ENCODE results near the gene CD6.

The CD6 gene

DNA sequence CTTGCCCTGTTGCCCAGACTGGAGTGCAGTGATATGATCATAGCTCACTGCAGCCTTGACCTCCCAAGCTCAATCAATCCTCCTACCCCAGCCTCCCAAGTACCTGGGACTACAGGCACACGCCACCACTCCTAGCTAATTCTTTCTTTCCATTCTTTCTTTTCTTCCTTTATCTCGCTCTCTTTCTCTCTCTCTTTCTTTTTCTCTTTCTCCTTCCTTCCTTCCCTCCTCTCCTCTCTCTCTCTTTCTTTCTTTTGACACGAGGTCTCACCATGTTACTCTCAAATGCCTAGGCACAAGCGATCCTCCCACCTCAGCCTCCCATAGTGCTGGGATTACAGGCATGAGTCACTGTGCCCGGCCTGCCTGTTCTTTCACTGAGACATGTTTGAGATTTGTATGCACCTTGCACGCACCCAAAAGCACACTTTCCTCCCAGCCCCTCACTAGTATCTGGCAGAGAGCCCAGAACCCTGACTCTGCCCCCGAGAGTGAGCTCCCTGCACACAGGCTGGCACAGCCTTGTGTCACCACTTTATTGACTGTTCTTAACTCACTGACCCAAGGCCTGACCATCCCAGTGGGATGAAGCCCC, 56.8 kb downstream of the CD6 start:
- TF ChIP-seq, protein P1, sequence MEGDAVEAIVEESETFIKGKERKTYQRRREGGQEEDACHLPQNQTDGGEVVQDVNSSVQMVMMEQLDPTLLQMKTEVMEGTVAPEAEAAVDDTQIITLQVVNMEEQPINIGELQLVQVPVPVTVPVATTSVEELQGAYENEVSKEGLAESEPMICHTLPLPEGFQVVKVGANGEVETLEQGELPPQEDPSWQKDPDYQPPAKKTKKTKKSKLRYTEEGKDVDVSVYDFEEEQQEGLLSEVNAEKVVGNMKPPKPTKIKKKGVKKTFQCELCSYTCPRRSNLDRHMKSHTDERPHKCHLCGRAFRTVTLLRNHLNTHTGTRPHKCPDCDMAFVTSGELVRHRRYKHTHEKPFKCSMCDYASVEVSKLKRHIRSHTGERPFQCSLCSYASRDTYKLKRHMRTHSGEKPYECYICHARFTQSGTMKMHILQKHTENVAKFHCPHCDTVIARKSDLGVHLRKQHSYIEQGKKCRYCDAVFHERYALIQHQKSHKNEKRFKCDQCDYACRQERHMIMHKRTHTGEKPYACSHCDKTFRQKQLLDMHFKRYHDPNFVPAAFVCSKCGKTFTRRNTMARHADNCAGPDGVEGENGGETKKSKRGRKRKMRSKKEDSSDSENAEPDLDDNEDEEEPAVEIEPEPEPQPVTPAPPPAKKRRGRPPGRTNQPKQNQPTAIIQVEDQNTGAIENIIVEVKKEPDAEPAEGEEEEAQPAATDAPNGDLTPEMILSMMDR (IDR thresholded peaks at IDR 0.05; ENCODE audit: low read depth, low read length, missing control alignments) = no peak
- no peak overlapping the region for H3K4me3 ChIP-seq (replicated peaks; ENCODE audit: low read depth, low read length)
- no peak for DNase-seq (ENCODE audit: extremely low read depth, low read depth)

DNA sequence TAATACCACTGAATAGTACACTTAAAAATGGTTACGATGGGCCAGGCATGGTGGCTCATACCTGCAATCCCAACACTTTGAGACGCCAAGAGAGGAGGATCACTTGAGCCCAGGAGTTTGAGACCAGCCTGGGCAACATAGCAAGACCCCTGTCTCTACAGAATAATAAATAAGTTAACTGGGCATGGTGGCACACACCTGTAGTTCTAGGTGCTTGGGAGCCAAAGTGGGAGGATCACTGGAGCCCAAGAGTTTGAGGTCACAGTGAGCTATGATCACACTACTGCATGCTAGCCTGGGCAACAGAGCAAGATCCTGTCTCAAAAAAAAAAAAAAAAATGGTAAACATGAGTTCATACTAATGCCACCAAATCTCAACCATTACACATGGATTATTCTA, 61.3 kb downstream of the CD6 start:
- DNase-seq (ENCODE audit: extremely low read depth, low read depth) = no peak
- TF ChIP-seq, protein P1 (IDR thresholded peaks at IDR 0.05; ENCODE audit: low read depth, low read length, missing control alignments) = no peak
- H3K4me3 ChIP-seq (replicated peaks; ENCODE audit: low read depth, low read length) = no peak overlapping the region

DNA sequence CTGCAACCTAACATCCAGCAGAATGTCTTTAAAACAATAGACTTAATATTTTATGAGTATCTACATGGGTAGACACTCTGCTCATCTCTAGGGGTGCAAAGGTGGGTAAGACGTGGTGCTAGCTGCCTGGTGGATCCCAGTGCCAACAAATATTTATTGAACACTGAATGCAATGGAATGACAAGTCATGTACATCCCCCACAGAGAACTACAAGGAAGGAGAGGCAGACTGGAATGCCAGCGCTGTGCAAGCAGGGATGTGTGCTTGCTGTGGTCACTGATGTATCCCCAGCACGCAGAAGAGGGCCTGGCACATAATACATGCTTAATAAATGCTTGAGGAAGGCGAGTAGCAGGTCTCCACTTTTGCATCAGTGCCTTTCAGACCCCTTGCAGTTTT, 61.9 kb downstream of the CD6 start:
- DNase-seq (ENCODE audit: extremely low read depth, low read depth) = no peak
- TF ChIP-seq, protein P1 (IDR thresholded peaks at IDR 0.05; ENCODE audit: low read depth, low read length, missing control alignments) = no peak
- H3K4me3 ChIP-seq (replicated peaks; ENCODE audit: low read depth, low read length) = no peak overlapping the region

DNA sequence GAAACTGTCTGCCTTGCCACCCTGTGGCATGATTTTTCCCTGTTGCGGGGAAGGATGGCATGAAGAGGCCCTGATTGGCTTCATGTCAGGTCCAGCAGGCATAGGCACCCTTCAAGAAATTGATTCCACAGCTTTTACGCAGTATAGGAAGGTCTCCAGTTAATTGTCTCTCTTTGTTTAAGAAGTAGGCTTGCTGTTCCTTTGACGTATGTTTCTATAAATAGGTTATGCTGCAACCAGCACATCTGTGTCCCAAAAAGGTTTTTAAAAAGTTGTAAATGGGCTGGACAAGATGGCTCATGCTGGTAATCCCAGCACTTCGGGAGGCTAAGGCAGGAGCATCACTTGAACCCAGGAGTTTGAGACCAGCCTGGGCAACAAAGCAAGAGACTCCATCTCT, 62.6 kb downstream of the CD6 start:
- TF ChIP-seq, protein P1 (IDR thresholded peaks at IDR 0.05; ENCODE audit: low read depth, low read length, missing control alignments) = no peak
- H3K4me3 ChIP-seq (replicated peaks; ENCODE audit: low read depth, low read length) = no peak overlapping the region
- DNase-seq (ENCODE audit: extremely low read depth, low read depth) = no peak

DNA sequence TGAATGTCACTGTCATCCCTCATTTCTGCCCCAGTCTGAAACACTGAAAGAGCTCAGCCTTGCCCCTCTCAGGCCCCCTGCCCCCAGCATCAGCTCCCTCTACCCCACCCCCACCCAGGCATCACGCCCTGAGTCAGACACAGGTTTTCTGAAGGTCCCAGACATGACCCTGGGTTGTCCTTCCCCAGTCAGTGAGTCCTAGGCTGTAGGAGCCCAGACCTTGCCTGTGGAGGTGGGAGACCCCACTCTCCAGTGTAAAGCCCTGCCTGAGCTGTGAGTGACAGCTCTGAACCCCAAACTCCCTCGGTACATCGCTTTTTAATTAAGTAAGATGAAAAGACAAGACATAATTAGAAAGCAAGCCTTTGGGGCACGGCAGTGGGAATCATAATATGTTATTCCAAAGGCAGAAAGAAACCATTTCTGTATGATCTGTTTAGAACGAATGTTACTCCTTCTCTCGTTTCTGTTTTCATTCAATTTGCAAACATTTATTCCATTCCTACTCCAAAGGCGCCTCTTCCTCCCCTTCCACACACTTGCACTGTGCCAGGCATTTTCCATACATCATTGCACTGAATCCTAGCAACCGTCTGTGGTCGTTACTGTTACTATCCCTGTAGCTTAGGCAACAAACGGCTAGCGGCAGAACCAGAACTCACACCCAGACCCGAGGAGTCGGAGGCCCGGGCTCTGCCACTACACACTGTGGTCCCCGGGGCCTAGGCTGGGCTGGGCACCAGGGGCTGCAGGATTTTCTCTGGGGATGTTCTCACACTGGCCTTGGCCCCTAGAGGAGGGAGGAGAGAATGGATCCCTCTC, 63.4 kb downstream of the CD6 start:
- H3K4me3 ChIP-seq (replicated peaks; ENCODE audit: low read depth, low read length) = no peak overlapping the region
- no peak for DNase-seq (ENCODE audit: extremely low read depth, low read depth)
- TF ChIP-seq, protein P1 (IDR thresholded peaks at IDR 0.05; ENCODE audit: low read depth, low read length, missing control alignments) = no peak

DNA sequence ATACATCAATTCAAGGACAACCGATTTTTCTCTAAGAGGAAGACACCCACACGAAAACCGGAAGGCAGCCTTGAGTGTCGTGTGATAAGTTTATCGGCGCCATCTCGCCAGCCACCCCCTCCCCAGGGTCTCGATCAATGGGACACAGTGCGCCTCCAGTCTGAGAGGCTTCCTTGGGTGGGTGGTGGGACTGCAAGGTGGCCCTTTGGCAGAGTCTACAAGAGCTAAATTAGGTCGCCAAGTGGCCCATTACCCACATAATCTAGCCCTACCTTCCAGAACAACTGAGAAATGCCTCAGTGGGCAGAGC, 64.0 kb downstream of the CD6 start:
- TF ChIP-seq, protein P1 (IDR thresholded peaks at IDR 0.05; ENCODE audit: low read depth, low read length, missing control alignments) = no peak
- DNase-seq (ENCODE audit: extremely low read depth, low read depth) = no peak

More for the DNA sequence above, 64.0 kb downstream of the CD6 start:
- no peak overlapping the region for H3K4me3 ChIP-seq (replicated peaks; ENCODE audit: low read depth, low read length)
